Articular chondrocyte of knee joint (primary cell): ENCODE results near the gene OR52E6. TPM values are rescaled to one million over a fixed set of nuclear protein-coding genes. Genes with fewer than 3 reads are reported as not detected.

Experiments used
- total RNA-seq: library from RNA; depleted of rRNA; stranded (reverse); fragments of >200 nt; gene quantifications from 2 replicates; pipeline ENCODE4 v1.2.3, GENCODE V29; 2012

The OR52E6 gene
- total RNA-seq = not detected in 2 replicates

GRCh38 chr11:5841797-5842196 lies at the start of gene OR52E6:
TSS of gene OR52E6 (minus strand) at chr11:5841897. CDS start at chr11:5841897, 0 bp downstream.

DNA sequence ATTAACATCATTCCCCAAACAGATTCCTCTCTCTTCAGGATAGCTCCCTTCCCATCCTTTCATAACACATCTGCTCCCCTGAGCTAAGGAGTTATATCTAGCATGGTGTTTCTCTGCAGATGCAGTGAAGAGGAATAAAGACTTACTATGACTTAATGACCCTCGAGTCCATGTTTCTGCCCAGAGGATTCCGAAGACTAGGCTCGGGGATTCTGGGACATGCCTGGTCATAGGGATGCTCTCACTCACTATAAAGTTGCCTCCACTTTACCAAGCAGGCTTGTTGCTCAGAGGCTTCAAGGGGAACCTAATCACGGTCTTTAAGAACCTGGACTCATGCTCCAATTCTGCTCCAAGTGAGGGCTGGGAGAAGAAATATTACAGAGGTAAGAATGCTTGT lies 38.6 kb upstream of the OR52E6 start, which contains the start of gene OR52E4:
Gene OR52E4 (plus strand): TSS at position 301 of the 400 bp plus-strand sequence. CDS start 3,664 bp downstream, outside the sequence.

DNA sequence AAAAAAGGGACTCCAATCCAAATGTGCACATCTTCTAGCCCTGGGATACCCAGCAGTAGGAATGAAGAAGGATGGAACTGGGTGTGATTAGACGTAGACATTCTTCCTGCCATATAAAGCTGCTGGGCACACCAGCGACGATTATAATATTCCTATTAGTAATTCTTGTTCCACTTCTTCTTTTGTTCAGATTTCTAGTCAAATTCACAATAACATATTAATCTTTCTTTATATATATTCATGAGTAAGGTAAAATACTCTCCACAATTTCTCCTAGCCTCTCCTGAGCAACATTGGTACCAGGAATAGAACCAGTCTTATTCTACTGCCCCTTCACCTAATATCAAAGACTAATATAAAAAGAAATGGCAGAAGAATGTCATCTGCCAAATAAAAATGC lies 15.9 kb upstream of the OR52E6 start, which contains the start of gene OR52E8:
Gene OR52E8 (minus strand): TSS at position 101 of the 400 bp plus-strand sequence. CDS start 0 bp downstream, at position 101.

GRCh38 chr11:5808500-5809121 lies 33.1 kb downstream of the OR52E6 start, which contains the start of gene OR52N2:
TSS of gene OR52N2 (plus strand) at chr11:5808924. CDS start at chr11:5820336, 11,412 bp downstream.

GRCh38 chr11:5791165-5791564 lies 50.5 kb downstream of the OR52E6 start, which contains the start of gene OR52N1:
TSS of gene OR52N1 (minus strand) at chr11:5791265. CDS start at chr11:5788816, 2,449 bp downstream.

Other genes with a start within 250 kb of the OR52E6 start
- 9.4 and 9.7 TPM in 2 replicates for gene TRIM6, start 245.3 kb downstream of the OR52E6 start, total RNA-seq
- gene TRIM34, start 216.9 kb downstream of the OR52E6 start, total RNA-seq = 12.3 and 15.6 TPM in 2 replicates
- 31.6 and 35.8 TPM in 2 replicates for gene TRIM5, start 156.8 kb downstream of the OR52E6 start, total RNA-seq
- 39.1 and 76.3 TPM in 2 replicates for gene TRIM22, start 152.1 kb downstream of the OR52E6 start, total RNA-seq
- under 0.01 TPM in 1 of 2 replicates, not detected in the other for gene OR56B1, start 105.4 kb downstream of the OR52E6 start, total RNA-seq
- not detected in 2 replicates for gene OR52N4, start 87.7 kb downstream of the OR52E6 start, total RNA-seq
- not detected in 2 replicates for gene OR52N5, start 58.5 kb downstream of the OR52E6 start, total RNA-seq
- not detected in 2 replicates for gene OR52N1, start 50.6 kb downstream of the OR52E6 start, total RNA-seq
- not detected in 2 replicates for gene OR52N2, start 33.0 kb downstream of the OR52E6 start, total RNA-seq
- gene OR52E8, start 15.8 kb upstream of the OR52E6 start, total RNA-seq = not detected in 2 replicates
- not detected in 2 replicates for gene OR52E4, start 38.7 kb upstream of the OR52E6 start, total RNA-seq
- not detected in 2 replicates for gene OR52E5, start 51.3 kb upstream of the OR52E6 start, total RNA-seq
- not detected in 2 replicates for gene OR56A3, start 100.4 kb upstream of the OR52E6 start, total RNA-seq
- not detected in 2 replicates for gene OR56A5, start 126.6 kb upstream of the OR52E6 start, total RNA-seq
- gene OR52L1, start 145.1 kb upstream of the OR52E6 start, total RNA-seq = not detected in 2 replicates
- gene OR56A4, start 165.0 kb upstream of the OR52E6 start, total RNA-seq = not detected in 2 replicates
- not detected in 2 replicates for gene OR56A1, start 188.9 kb upstream of the OR52E6 start, total RNA-seq